GM12878 (cell line): Measurements from ENCODE around the gene DPM3. TPM values are rescaled to one million over a fixed set of nuclear protein-coding genes. Genes with fewer than 3 reads are reported as not detected.

ENCODE experiments used
- CBX3 ChIP-seq: fragments of 200-600 bp; sonication (generic); IDR thresholded peaks from 2 replicates; pipeline ENCODE4 v1.6.1; 2016; ENCODE audit warnings: low read depth, borderline replicate concordance
- CHD4 ChIP-seq: fragments of 200-600 bp; sonication (generic); IDR thresholded peaks from 2 replicates; pipeline ENCODE4 v1.6.1; 2016; ENCODE audit warnings: mild to moderate bottlenecking
- EED ChIP-seq: sonication (generic); IDR thresholded peaks from 2 replicates; pipeline ENCODE4 v1.6.1; 2016; ENCODE audit warnings: antibody characterized with exemption, low read depth
- HDAC2 ChIP-seq: fragments of 200-600 bp; sonication (generic); IDR thresholded peaks from 2 replicates; pipeline ENCODE4 v1.6.1; 2017
- IKZF2 ChIP-seq, 2 experiments: fragments of 450-650 bp; IDR thresholded peaks; 2 replicates each; pipeline ENCODE4 v1.6.1; 2017; ENCODE audit warnings: mild to moderate bottlenecking in 2 of 2, moderate library complexity in 2 of 2
- KDM1A ChIP-seq: fragments of 200-600 bp; sonication (generic); IDR thresholded peaks from 2 replicates; pipeline ENCODE4 v1.6.1; 2016; ENCODE audit warnings: borderline replicate concordance
- NBN ChIP-seq: fragments of 450-650 bp; IDR thresholded peaks from 2 replicates; pipeline ENCODE4 v1.6.1; 2016
- NRF1 ChIP-seq: conservative IDR thresholded peaks from 2 replicates; pipeline ENCODE4 v1.6.1; 2011; ENCODE audit warnings: mild to moderate bottlenecking, low read depth, low read length, improper control_type of control experiment
- PAX5 ChIP-seq: IDR thresholded peaks from 2 replicates; pipeline ENCODE4 v1.6.1; 2011; ENCODE audit warnings: low read depth, low read length, borderline replicate concordance
- PML ChIP-seq: IDR thresholded peaks from 2 replicates; pipeline ENCODE4 v1.6.1; 2012; ENCODE audit warnings: low read length, inconsistent platforms
- POLR2AphosphoS5 ChIP-seq: IDR thresholded peaks from 2 replicates; pipeline ENCODE4 v1.6.1; 2011; ENCODE audit warnings: mild to moderate bottlenecking, low read length, inconsistent platforms
- RB1 ChIP-seq: fragments of 450-650 bp; formaldehyde crosslinking; IDR thresholded peaks from 2 replicates; pipeline ENCODE4 v1.6.1; 2017; ENCODE audit warnings: mild to moderate bottlenecking, borderline replicate concordance
- RCOR1 ChIP-seq: conservative IDR thresholded peaks from 2 replicates; pipeline ENCODE4 v1.6.1; 2012; ENCODE audit warnings: low read depth, low read length, improper control_type of control experiment
- RFX5 ChIP-seq: IDR thresholded peaks from 2 replicates; pipeline ENCODE4 v1.6.1; 2011; ENCODE audit warnings: low read depth, low read length, improper control_type of control experiment
- polyA plus RNA-seq, 11 experiments: library from polyadenylated mRNA; depleted of rRNA in 4 of 11; unstranded in 6 of 11; stranded (reverse) in 5 of 11; fragments of >200 nt; fragmentation: Nextera tagmentation in 4 of 11; fragmentation: Illumina TruSeq in 1 of 11; extraction: Ambion mirVana in 4 of 11; extraction: Trizol in 1 of 11; gene quantifications; 1 replicate in 1 of 11; 2 replicates in 10 of 11; pipeline versions ENCODE4 v1.2.1 to v1.2.3, GENCODE V29; 2011 to 2016; ENCODE audit warnings: inconsistent platforms in 2 of 11, missing spikeins in 2 of 11, low read depth in 1 of 11
- total RNA-seq, 4 experiments: library from RNA; depleted of rRNA in 3 of 4; stranded (reverse); fragments of >200 nt in 3 of 4; fragmentation: Illumina TruSeq in 1 of 4; extraction: Trizol in 1 of 4; gene quantifications; 2 replicates each; pipeline versions ENCODE4 v1.2.1 to v1.2.3, GENCODE V29; 2013 to 2021
- TF ChIP-seq, protein P1 (sequence below): fragments of 450-650 bp; IDR thresholded peaks from 2 replicates; pipeline ENCODE4 v1.6.1; 2016; ENCODE audit warnings: mild to moderate bottlenecking, moderate library complexity, borderline replicate concordance
- TF ChIP-seq, protein P2 (sequence below): fragments of 450-650 bp; IDR thresholded peaks from 2 replicates; pipeline ENCODE4 v1.6.1; 2018; ENCODE audit warnings: borderline replicate concordance, mild to moderate bottlenecking; ENCODE audit not compliant: partially characterized antibody
- TF ChIP-seq, protein P3 (sequence below): fragments of 450-650 bp; IDR thresholded peaks from 2 replicates; pipeline ENCODE4 v1.6.1; 2017; ENCODE audit warnings: mild to moderate bottlenecking, low read depth, inconsistent platforms; ENCODE audit not compliant: poor library complexity, severe bottlenecking
- TF ChIP-seq, protein P4 (sequence below): fragments of 450-650 bp; formaldehyde crosslinking; IDR thresholded peaks from 2 replicates; pipeline ENCODE4 v1.5.0; 2022; ENCODE audit warnings: mild to moderate bottlenecking, missing genetic modification characterization

DPM3 gene
- total and polyA plus RNA-seq, 10 of the 15 experiments (the other 5 are each of a cell fraction or from before 2014, with no cell fraction given) = 5.9 to 78.7 (median 25.7) TPM

DNA sequence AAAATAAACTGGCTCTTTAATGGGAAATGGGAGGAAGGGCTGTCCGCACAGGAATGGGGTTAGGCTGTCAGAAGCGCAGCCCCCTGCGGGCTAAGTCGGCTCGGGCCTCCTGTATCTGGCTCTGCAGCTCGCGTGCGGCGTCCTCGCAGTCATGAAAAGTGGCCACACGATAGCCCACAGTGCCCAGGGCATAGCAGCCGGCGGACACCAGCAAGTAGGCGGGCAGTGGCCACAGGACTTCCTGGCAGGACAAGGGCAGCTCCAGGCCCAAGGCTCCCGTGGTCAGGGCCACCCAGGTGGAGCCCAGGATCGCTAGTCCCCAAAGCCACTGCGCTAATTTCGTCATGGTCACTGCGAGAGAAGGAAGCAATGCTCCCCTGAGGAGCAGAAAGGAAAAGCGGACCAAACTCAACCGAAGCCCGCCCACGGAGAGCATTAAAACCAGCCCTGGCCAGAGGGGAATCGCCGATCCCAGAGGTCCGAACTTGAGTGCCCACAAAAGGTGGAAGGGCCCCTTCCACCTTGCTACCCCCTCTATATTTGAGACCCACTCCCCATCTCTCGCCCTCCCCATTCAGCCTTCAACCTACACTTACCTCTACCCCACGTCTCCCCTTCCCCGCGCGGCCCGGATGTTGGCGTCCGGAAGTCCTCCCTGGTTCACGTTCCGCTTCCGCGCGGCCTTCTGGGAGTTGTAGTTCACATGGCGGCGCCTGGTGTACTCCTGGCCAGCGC, at the start of gene DPM3 (continued):
- TF ChIP-seq, protein P1, sequence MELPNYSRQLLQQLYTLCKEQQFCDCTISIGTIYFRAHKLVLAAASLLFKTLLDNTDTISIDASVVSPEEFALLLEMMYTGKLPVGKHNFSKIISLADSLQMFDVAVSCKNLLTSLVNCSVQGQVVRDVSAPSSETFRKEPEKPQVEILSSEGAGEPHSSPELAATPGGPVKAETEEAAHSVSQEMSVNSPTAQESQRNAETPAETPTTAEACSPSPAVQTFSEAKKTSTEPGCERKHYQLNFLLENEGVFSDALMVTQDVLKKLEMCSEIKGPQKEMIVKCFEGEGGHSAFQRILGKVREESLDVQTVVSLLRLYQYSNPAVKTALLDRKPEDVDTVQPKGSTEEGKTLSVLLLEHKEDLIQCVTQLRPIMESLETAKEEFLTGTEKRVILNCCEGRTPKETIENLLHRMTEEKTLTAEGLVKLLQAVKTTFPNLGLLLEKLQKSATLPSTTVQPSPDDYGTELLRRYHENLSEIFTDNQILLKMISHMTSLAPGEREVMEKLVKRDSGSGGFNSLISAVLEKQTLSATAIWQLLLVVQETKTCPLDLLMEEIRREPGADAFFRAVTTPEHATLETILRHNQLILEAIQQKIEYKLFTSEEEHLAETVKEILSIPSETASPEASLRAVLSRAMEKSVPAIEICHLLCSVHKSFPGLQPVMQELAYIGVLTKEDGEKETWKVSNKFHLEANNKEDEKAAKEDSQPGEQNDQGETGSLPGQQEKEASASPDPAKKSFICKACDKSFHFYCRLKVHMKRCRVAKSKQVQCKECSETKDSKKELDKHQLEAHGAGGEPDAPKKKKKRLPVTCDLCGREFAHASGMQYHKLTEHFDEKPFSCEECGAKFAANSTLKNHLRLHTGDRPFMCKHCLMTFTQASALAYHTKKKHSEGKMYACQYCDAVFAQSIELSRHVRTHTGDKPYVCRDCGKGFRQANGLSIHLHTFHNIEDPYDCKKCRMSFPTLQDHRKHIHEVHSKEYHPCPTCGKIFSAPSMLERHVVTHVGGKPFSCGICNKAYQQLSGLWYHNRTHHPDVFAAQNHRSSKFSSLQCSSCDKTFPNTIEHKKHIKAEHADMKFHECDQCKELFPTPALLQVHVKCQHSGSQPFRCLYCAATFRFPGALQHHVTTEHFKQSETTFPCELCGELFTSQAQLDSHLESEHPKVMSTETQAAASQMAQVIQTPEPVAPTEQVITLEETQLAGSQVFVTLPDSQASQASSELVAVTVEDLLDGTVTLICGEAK = peak; percentile 99
- TF ChIP-seq PAX5 (0 out of 2 replicates have a peak, but pooled peaks have one; percentile 9), HDAC2 (no peak), CHD4 (no peak), NBN (peak; percentile 81), EED (peak; percentile 30; the same call in 1 of the 2 replicates), RCOR1 (no peak), IKZF2 (IDR thresholded peaks at IDR 0.05) (no peak; a peak in 1 of 4 replicates), RFX5 (no peak), RB1 (no peak), KDM1A (no peak), CBX3 (no peak), PML (peak; percentile 70; the same call in 1 of the 2 replicates), NRF1 (no peak), POLR2AphosphoS5 (peak; percentile 69; the same call in 1 of the 2 replicates)
- TF ChIP-seq, protein P2, sequence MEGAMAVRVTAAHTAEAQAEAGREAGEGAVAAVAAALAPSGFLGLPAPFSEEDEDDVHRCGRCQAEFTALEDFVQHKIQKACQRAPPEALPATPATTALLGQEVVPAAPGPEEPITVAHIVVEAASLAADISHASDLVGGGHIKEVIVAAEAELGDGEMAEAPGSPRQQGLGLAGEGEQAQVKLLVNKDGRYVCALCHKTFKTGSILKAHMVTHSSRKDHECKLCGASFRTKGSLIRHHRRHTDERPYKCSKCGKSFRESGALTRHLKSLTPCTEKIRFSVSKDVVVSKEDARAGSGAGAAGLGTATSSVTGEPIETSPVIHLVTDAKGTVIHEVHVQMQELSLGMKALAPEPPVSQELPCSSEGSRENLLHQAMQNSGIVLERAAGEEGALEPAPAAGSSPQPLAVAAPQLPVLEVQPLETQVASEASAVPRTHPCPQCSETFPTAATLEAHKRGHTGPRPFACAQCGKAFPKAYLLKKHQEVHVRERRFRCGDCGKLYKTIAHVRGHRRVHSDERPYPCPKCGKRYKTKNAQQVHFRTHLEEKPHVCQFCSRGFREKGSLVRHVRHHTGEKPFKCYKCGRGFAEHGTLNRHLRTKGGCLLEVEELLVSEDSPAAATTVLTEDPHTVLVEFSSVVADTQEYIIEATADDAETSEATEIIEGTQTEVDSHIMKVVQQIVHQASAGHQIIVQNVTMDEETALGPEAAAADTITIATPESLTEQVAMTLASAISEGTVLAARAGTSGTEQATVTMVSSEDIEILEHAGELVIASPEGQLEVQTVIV = peak; percentile 24
- TF ChIP-seq, protein P3, sequence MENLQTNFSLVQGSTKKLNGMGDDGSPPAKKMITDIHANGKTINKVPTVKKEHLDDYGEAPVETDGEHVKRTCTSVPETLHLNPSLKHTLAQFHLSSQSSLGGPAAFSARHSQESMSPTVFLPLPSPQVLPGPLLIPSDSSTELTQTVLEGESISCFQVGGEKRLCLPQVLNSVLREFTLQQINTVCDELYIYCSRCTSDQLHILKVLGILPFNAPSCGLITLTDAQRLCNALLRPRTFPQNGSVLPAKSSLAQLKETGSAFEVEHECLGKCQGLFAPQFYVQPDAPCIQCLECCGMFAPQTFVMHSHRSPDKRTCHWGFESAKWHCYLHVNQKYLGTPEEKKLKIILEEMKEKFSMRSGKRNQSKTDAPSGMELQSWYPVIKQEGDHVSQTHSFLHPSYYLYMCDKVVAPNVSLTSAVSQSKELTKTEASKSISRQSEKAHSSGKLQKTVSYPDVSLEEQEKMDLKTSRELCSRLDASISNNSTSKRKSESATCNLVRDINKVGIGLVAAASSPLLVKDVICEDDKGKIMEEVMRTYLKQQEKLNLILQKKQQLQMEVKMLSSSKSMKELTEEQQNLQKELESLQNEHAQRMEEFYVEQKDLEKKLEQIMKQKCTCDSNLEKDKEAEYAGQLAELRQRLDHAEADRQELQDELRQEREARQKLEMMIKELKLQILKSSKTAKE = no peak
- TF ChIP-seq, protein P4, sequence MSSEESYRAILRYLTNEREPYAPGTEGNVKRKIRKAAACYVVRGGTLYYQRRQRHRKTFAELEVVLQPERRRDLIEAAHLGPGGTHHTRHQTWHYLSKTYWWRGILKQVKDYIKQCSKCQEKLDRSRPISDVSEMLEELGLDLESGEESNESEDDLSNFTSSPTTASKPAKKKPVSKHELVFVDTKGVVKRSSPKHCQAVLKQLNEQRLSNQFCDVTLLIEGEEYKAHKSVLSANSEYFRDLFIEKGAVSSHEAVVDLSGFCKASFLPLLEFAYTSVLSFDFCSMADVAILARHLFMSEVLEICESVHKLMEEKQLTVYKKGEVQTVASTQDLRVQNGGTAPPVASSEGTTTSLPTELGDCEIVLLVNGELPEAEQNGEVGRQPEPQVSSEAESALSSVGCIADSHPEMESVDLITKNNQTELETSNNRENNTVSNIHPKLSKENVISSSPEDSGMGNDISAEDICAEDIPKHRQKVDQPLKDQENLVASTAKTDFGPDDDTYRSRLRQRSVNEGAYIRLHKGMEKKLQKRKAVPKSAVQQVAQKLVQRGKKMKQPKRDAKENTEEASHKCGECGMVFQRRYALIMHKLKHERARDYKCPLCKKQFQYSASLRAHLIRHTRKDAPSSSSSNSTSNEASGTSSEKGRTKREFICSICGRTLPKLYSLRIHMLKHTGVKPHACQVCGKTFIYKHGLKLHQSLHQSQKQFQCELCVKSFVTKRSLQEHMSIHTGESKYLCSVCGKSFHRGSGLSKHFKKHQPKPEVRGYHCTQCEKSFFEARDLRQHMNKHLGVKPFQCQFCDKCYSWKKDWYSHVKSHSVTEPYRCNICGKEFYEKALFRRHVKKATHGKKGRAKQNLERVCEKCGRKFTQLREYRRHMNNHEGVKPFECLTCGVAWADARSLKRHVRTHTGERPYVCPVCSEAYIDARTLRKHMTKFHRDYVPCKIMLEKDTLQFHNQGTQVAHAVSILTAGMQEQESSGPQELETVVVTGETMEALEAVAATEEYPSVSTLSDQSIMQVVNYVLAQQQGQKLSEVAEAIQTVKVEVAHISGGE (CRISPR knock-in tag) = peak; percentile 86
